Measurements from ENCODE around the gene P4HA3.

GRCh38 chr11:74269161-74269811, 42.2 kb downstream of the P4HA3 start:
- TF ChIP-seq EZH2phosphoT487 (IDR thresholded peaks at IDR 0.05; ENCODE audit: low read depth) = no peak
- no peak for TF ChIP-seq CTCF (IDR thresholded peaks at IDR 0.05; ENCODE audit: low read depth, low read length)

Measured in OCI-LY3 (cell line).